NCI-H748 treated with DMSO at 0.1 percent for 48 hours (cell line): ENCODE data around the gene JDP2.

ENCODE experiments used
- DNase-seq: peaks from one replicate; lab custom pipeline; 2025; lab: John Stamatoyannopoulos, UW

The JDP2 gene

GRCh38 chr14:75437201-75438143 lies 9.7 kb downstream of the JDP2 start:
- no peak for DNase-seq

GRCh38 chr14:75438486-75439080 lies 10.8 kb downstream of the JDP2 start:
- no peak for DNase-seq

GRCh38 chr14:75439989-75440388 lies 12.2 kb downstream of the JDP2 start:
- no peak for DNase-seq

- DNase-seq = no peak
Observed at GRCh38 chr14:75440733-75441477, 13.1 kb downstream of the JDP2 start.

- DNase-seq = no peak
Observed at GRCh38 chr14:75441728-75442127, 13.9 kb downstream of the JDP2 start.

GRCh38 chr14:75442166-75442565 lies 14.3 kb downstream of the JDP2 start:
- no peak for DNase-seq

GRCh38 chr14:75442642-75443041 lies 14.8 kb downstream of the JDP2 start:
- no peak for DNase-seq

GRCh38 chr14:75443203-75443969 lies 15.6 kb downstream of the JDP2 start:
- DNase-seq = no peak

GRCh38 chr14:75445236-75445635 lies 17.4 kb downstream of the JDP2 start:
- DNase-seq = no peak

- DNase-seq = no peak
Observed at GRCh38 chr14:75445963-75446362, 18.1 kb downstream of the JDP2 start.

- DNase-seq = no peak
Observed at GRCh38 chr14:75446447-75446846, 18.6 kb downstream of the JDP2 start.

GRCh38 chr14:75448209-75448608 lies 20.4 kb downstream of the JDP2 start:
- no peak for DNase-seq

GRCh38 chr14:75449036-75449435 lies 21.2 kb downstream of the JDP2 start:
- DNase-seq = no peak

- DNase-seq = no peak
Observed at GRCh38 chr14:75449696-75450095, 21.9 kb downstream of the JDP2 start.

GRCh38 chr14:75450381-75451276 lies 22.8 kb downstream of the JDP2 start:
- no peak for DNase-seq

- DNase-seq = no peak
Observed at GRCh38 chr14:75452324-75452723, 24.5 kb downstream of the JDP2 start.

- no peak for DNase-seq
Observed at GRCh38 chr14:75452900-75453816, 25.3 kb downstream of the JDP2 start.

GRCh38 chr14:75453817-75454434 lies 26.1 kb downstream of the JDP2 start:
- DNase-seq = no peak

GRCh38 chr14:75454963-75455546 lies 27.2 kb downstream of the JDP2 start:
- DNase-seq = no peak
